HepG2 (cell line): ENCODE data around the gene TOB1. TPM values are rescaled to one million over a fixed set of nuclear protein-coding genes. Genes with fewer than 3 reads are reported as not detected.
A peak's percentile ranks its signal among the peaks of the same experiment; 100 is the strongest.

Experiments used
- BCL3 ChIP-seq: sonication (generic); formaldehyde crosslinking; IDR thresholded peaks from 2 replicates; pipeline ENCODE4 v1.5.1; 2020; ENCODE audit warnings: mild to moderate bottlenecking, missing genetic modification reagents, moderate library complexity
- IKZF5 ChIP-seq: IDR thresholded peaks from 2 replicates; pipeline ENCODE4 v1.6.1; 2018; ENCODE audit warnings: missing genetic modification reagents, mild to moderate bottlenecking, missing compliant biosample characterization
- NFRKB ChIP-seq: fragments of 450-650 bp; IDR thresholded peaks from 2 replicates; pipeline ENCODE4 v1.6.1; 2017
- SKIL ChIP-seq: sonication (generic); formaldehyde crosslinking; IDR thresholded peaks from 2 replicates; pipeline ENCODE4 v1.8.0; 2022; ENCODE audit warnings: missing genetic modification reagents, mild to moderate bottlenecking, moderate library complexity, borderline replicate concordance
- SMC3 ChIP-seq: IDR thresholded peaks from 2 replicates; pipeline ENCODE4 v1.6.1; 2011; ENCODE audit warnings: low read length, improper control_type of control experiment
- TEAD3 ChIP-seq: optimal IDR thresholded peaks from 2 replicates; pipeline ENCODE3; 2016; ENCODE audit warnings: borderline replicate concordance
- WIZ ChIP-seq: sonication (generic); formaldehyde crosslinking; IDR thresholded peaks from 2 replicates; pipeline ENCODE4 v1.5.1; 2020; ENCODE audit warnings: mild to moderate bottlenecking, missing genetic modification reagents
- ZFX ChIP-seq: sonication (generic); formaldehyde crosslinking; IDR thresholded peaks from 2 replicates; pipeline ENCODE4 v1.4.0; 2020; ENCODE audit warnings: mild to moderate bottlenecking, low read depth, missing genetic modification reagents, moderate library complexity
- ZNF253 ChIP-seq: sonication (generic); formaldehyde crosslinking; IDR thresholded peaks from 2 replicates; pipeline ENCODE4 v1.8.0; 2022; ENCODE audit warnings: mild to moderate bottlenecking, missing genetic modification reagents, borderline replicate concordance
- ZNF296 ChIP-seq: sonication (generic); formaldehyde crosslinking; conservative IDR thresholded peaks from 2 replicates; pipeline ENCODE4 v1.5.0; 2020; ENCODE audit warnings: mild to moderate bottlenecking, missing genetic modification reagents
- polyA plus RNA-seq, 8 experiments: library from polyadenylated mRNA; depleted of rRNA in 3 of 8; stranded (reverse) in 7 of 8; unstranded in 1 of 8; fragments of >200 nt; fragmentation: Illumina TruSeq in 4 of 8; extraction: Trizol in 4 of 8; gene quantifications; 2 replicates each; pipeline versions ENCODE4 v1.2.1 to v1.2.3, GENCODE V29; 2011 to 2016; ENCODE audit warnings: low read depth in 4 of 8, missing spikeins in 1 of 8, mixed read lengths in 1 of 8; ENCODE audit not compliant: insufficient read depth in 1 of 8
- total RNA-seq, 5 experiments: library from RNA; depleted of rRNA; stranded (reverse); fragments of >200 nt; fragmentation: Illumina TruSeq; extraction: Trizol; gene quantifications; 2 replicates each; pipeline ENCODE4 v1.2.3, GENCODE V29; 2016; ENCODE audit warnings: low read depth in 1 of 5

TOB1 gene
- total and polyA plus RNA-seq, 2 of the 13 experiments (the other 11 are each of a cell fraction or from before 2014, with no cell fraction given): 21.9 to 57.7 TPM

- TF ChIP-seq IKZF5 (CRISPR knock-in tag): no peak
- no peak for TF ChIP-seq SKIL
- no peak for TF ChIP-seq ZNF296 (CRISPR knock-in tag)
- no peak for TF ChIP-seq WIZ (CRISPR knock-in tag)
- TF ChIP-seq BCL3: 0 out of 2 replicates have a peak, but pooled peaks have one; percentile 9
- peak; percentile 33; the same call in 1 of the 2 replicates for TF ChIP-seq ZFX (CRISPR knock-in tag)
- no peak for TF ChIP-seq ZNF253 (CRISPR knock-in tag)
- TF ChIP-seq NFRKB: no peak
- TF ChIP-seq SMC3: no peak
- peak; percentile 29 for TF ChIP-seq TEAD3 (CRISPR knock-in tag)
Measured at GRCh38 chr17:50837980-50838954, 27.9 kb downstream of the TOB1 start (continued).
